Neural crest cell (in vitro differentiated cells): ENCODE measurements around the gene TRMU. TPM values are rescaled to one million over a fixed set of nuclear protein-coding genes. Genes with fewer than 3 reads are reported as not detected.

Experiments used
- DNase-seq: peaks from one replicate; pipeline ENCODE4 v3.0.0; 2021; ENCODE audit warnings: low read depth, mixed read lengths, low spot score
- H3K27ac Mint-ChIP-seq: one replicate; pipeline ENCODE4 v1.8.0; 2021; ENCODE audit warnings: mild to moderate bottlenecking, mixed read lengths; ENCODE audit not compliant: unreplicated experiment
- H3K27me3 Mint-ChIP-seq: 2 replicates; pipeline ENCODE4 v1.8.0; 2021; ENCODE audit warnings: low read depth, mild to moderate bottlenecking, mixed read lengths
- H3K36me3 Mint-ChIP-seq: 2 replicates; pipeline ENCODE4 v1.8.0; 2021; ENCODE audit warnings: low read depth, mild to moderate bottlenecking, mixed read lengths
- H3K4me1 Mint-ChIP-seq: 2 replicates; pipeline ENCODE4 v1.8.0; 2021; ENCODE audit warnings: mixed read lengths
- H3K4me3 Mint-ChIP-seq: one replicate; pipeline ENCODE4 v1.8.0; 2021; ENCODE audit warnings: mild to moderate bottlenecking, mixed read lengths
- H3K9me3 Mint-ChIP-seq: 2 replicates; pipeline ENCODE4 v1.8.0; 2021; ENCODE audit warnings: mixed read lengths
- total RNA-seq: library from RNA; stranded (reverse); gene quantifications from 2 replicates; pipeline ENCODE4 v1.2.1, GENCODE V29; 2021
- TF ChIP-seq, protein P1 (sequence below): fragments of 200-600 bp; sonication (generic); conservative IDR thresholded peaks from 2 replicates; pipeline ENCODE4 v1.5.0; 2021; ENCODE audit warnings: antibody characterized with exemption, mild to moderate bottlenecking

The TRMU gene
- total RNA-seq, 1 donor from 2014 or later, result 87.0 TPM

DNA sequence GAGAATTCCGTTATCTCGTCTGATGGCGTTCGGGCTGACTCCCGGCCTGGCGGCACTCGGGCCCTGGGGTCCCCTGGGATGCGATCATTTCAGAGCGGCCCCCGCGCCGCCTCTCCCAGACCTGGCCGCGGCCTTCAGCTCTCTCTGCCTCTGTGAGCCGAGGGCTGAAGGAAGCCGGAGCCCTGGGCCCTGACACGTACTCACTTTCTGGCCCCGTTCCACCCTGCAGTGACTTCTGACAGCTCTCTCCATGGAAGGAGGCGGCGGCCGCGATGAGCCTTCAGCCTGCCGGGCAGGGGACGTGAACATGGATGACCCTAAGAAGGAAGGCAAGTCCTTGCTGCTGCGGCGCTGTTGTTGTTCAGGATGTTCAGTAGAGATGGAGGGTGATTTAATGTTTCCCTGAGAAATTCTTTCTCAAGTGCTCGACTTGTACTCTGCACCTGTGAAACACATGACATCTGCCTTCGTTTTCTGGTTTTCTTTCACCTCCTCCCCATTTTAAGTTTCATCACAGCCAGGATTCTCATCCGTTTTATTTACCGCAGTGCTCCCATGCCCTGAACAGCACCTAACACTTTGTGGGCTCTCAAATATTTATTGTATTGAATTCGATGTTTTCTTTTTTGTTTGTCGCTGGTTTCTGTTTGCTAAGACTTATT lies 38.2 kb upstream of the TRMU start:
- H3K36me3 Mint-ChIP-seq, result peaks cover 13% of the 10 kb centered on the region
- no peaks in the 10 kb centered on the region for H3K27me3 Mint-ChIP-seq
- peak overlapping the region; percentile 63 for H3K27ac Mint-ChIP-seq
- peak; percentile 29 for DNase-seq
- H3K4me3 Mint-ChIP-seq, result peak overlapping the region; percentile 88
- H3K9me3 Mint-ChIP-seq, result no peaks in the 10 kb centered on the region
- TF ChIP-seq, protein P1, sequence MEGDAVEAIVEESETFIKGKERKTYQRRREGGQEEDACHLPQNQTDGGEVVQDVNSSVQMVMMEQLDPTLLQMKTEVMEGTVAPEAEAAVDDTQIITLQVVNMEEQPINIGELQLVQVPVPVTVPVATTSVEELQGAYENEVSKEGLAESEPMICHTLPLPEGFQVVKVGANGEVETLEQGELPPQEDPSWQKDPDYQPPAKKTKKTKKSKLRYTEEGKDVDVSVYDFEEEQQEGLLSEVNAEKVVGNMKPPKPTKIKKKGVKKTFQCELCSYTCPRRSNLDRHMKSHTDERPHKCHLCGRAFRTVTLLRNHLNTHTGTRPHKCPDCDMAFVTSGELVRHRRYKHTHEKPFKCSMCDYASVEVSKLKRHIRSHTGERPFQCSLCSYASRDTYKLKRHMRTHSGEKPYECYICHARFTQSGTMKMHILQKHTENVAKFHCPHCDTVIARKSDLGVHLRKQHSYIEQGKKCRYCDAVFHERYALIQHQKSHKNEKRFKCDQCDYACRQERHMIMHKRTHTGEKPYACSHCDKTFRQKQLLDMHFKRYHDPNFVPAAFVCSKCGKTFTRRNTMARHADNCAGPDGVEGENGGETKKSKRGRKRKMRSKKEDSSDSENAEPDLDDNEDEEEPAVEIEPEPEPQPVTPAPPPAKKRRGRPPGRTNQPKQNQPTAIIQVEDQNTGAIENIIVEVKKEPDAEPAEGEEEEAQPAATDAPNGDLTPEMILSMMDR, result no peak
- peaks cover 47% of the 10 kb centered on the region for H3K4me1 Mint-ChIP-seq

DNA sequence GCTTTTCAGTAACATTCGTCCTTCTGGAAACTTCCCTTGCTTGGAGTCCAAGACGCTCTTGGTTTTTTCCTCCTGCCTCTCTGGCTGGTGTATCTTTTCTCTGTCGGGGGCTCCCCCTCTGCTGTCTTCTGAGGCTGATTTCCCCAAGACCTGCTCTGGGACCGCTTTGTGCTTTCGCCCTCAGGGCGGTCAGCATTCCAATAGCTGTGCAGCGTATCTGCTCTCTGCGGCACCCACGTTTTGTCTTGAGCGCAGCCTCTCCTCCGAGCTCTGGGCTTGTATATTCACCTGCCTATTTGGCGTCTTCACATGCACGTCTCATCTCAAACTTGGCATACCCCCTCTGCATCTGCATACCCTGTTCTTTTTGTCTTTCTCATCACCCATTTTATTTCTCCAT lies 36.4 kb upstream of the TRMU start:
- TF ChIP-seq, protein P1, result no peak
- DNase-seq, result no peak
- peaks cover 16% of the 10 kb centered on the region for H3K36me3 Mint-ChIP-seq
- peak overlapping the region; percentile 88 for H3K4me3 Mint-ChIP-seq
- H3K4me1 Mint-ChIP-seq, result peaks cover 55% of the 10 kb centered on the region
- H3K9me3 Mint-ChIP-seq, result no peaks in the 10 kb centered on the region
- no peak overlapping the region for H3K27ac Mint-ChIP-seq
- H3K27me3 Mint-ChIP-seq, result no peaks in the 10 kb centered on the region

DNA sequence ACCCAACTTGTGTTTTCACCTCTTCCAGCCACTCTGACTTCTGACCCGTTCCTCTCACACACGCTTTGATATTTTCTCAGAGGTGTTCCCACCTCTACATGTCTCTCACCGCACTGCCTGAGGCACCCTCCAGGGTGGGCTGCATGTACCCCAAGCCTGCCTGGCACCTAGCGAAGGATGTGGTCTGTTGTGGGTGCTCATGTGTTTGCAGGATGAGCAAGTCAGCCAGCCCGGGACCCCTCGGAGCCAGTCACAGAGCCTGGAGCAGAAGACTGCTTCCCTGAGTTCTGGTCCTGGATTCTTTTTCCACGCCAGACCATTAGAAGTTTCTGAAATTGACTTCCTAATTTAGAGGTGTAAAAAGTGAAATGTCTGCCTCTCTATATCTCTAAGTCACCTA lies 35.0 kb upstream of the TRMU start:
- Mint-ChIP-seq H3K36me3 (peaks cover 18% of the 10 kb centered on the region), H3K27me3 (no peaks in the 10 kb centered on the region), H3K4me1 (peaks cover 49% of the 10 kb centered on the region), H3K27ac (no peak overlapping the region), H3K9me3 (no peaks in the 10 kb centered on the region), H3K4me3 (peak overlapping the region; percentile 72)
- no peak for DNase-seq
- TF ChIP-seq, protein P1, result no peak

DNA sequence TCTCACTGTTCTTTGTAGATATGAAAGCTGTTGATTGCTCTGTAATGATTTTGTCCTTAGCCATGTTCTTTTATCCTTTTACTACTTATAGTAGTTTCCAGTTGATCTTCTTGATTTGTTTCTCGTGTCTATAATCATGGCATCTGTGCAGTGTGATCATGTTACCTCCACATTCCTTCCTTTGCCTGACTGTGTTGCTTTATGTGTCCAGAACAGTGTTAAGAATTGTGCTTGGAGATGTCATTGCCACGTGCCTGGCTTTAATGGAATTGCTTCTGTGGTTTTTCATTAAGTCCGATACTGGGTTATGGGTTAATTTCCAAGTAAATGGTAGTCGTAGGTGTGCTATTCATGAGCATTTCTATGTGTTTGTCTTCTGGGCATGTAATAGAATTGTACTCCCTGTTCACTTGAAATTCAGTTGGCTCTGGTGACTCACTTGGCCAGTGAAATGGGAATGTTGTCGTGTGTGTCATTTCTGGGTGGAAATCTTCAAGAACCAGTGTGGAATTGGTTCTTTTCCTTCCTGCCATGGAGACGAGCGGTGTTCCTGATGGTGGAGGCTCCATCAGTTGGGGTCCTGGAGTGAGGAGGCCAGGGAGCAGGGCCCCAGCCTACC lies 32.1 kb upstream of the TRMU start:
- H3K27ac Mint-ChIP-seq, result no peak overlapping the region
- TF ChIP-seq, protein P1, result no peak
- DNase-seq, result no peak
- H3K4me1 Mint-ChIP-seq, result peaks cover 30% of the 10 kb centered on the region
- peak overlapping the region; percentile 4 for H3K4me3 Mint-ChIP-seq
- peaks cover 18% of the 10 kb centered on the region for H3K36me3 Mint-ChIP-seq
- no peaks in the 10 kb centered on the region for H3K27me3 Mint-ChIP-seq
- no peaks in the 10 kb centered on the region for H3K9me3 Mint-ChIP-seq

DNA sequence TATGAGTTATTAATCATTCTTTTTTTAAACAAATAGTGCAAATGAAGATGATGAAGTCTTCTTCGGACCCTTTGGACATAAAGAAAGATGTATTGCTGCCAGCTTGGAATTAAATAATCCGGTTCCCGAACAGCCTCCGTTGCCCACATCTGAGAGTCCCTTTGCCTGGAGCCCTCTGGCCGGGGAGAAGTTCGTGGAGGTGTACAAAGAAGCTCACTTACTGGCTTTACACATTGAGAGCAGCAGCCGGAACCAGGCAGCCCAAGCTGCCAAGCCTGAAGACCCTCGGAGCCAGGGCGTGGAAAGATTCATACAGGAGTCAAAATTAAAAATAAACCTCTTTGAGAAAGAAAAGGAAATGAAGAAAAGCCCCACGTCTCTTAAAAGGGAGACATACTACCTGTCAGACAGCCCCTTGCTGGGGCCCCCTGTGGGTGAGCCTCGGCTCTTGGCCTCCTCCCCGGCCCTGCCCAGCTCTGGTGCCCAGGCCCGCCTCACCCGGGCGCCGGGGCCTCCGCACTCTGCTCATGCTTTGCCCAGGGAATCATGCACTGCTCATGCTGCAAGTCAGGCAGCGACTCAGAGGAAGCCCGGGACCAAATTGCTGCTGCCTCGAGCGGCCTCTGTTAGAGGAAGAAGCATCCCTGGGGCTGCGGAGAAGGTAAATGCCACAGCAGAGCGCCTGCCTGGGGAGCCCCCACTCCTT lies 27.1 kb upstream of the TRMU start:
- Mint-ChIP-seq H3K27me3 (no peaks in the 10 kb centered on the region), H3K27ac (no peak overlapping the region), H3K4me3 (no peak overlapping the region), H3K4me1 (peaks cover 4% of the 10 kb centered on the region), H3K36me3 (peaks cover 15% of the 10 kb centered on the region), H3K9me3 (no peaks in the 10 kb centered on the region)
- TF ChIP-seq, protein P1, result no peak
- DNase-seq, result no peak
